Glutamatergic neuron (in vitro differentiated cells): Measurements from ENCODE around the gene ERGIC1. TPM values are rescaled to one million over a fixed set of nuclear protein-coding genes. Genes with fewer than 3 reads are reported as not detected.

Experiments
- DNase-seq: peaks from one replicate; pipeline ENCODE4 v3.0.0; 2022
- H3K27ac Mint-ChIP-seq: one replicate; pipeline ENCODE4 v1.8.0; 2020; ENCODE audit warnings: mild to moderate bottlenecking, mixed read lengths, inconsistent platforms; ENCODE audit not compliant: unreplicated experiment
- H3K27me3 Mint-ChIP-seq: one replicate; pipeline ENCODE4 v1.8.0; 2020; ENCODE audit warnings: mild to moderate bottlenecking, moderate library complexity, mixed read lengths, inconsistent platforms; ENCODE audit not compliant: unreplicated experiment
- H3K36me3 Mint-ChIP-seq: one replicate; pipeline ENCODE4 v1.8.0; 2020; ENCODE audit warnings: mild to moderate bottlenecking, mixed read lengths, inconsistent platforms; ENCODE audit not compliant: unreplicated experiment
- H3K4me1 Mint-ChIP-seq: one replicate; pipeline ENCODE4 v1.8.0; 2020; ENCODE audit warnings: mild to moderate bottlenecking, low read depth, mixed read lengths, inconsistent platforms; ENCODE audit not compliant: unreplicated experiment
- H3K4me3 Mint-ChIP-seq: one replicate; pipeline ENCODE4 v1.8.0; 2020; ENCODE audit warnings: mild to moderate bottlenecking, mixed read lengths, inconsistent platforms; ENCODE audit not compliant: unreplicated experiment
- H3K9me3 Mint-ChIP-seq: one replicate; pipeline ENCODE4 v1.8.0; 2020; ENCODE audit warnings: mild to moderate bottlenecking, moderate library complexity, mixed read lengths, inconsistent platforms; ENCODE audit not compliant: unreplicated experiment
- CTCF ChIP-seq: fragments of 200-600 bp; sonication (generic); IDR thresholded peaks from one replicate; pipeline ENCODE4 v1.5.0; 2021; ENCODE audit not compliant: partially characterized antibody, unreplicated experiment
- total RNA-seq: library from RNA; stranded (reverse); fragmentation: NEBNext Ultra II Directional; extraction: Animal tissue kit (Norgen Biotek cat#: 25700); gene quantifications from one replicate; pipeline ENCODE4 v1.2.1, GENCODE V29; 2021; ENCODE audit not compliant: unreplicated experiment

Gene ERGIC1
- total RNA-seq, 1 donor from 2014 or later = 76.2 TPM

GRCh38 chr5:172817664-172818063 is 16.4 kb upstream of the ERGIC1 start:
- Mint-ChIP-seq H3K27me3 (peaks cover 3% of the 10 kb centered on the region), H3K36me3 (no peaks in the 10 kb centered on the region), H3K9me3 (peaks cover 4% of the 10 kb centered on the region), H3K4me3 (no peak overlapping the region), H3K4me1 (no peaks in the 10 kb centered on the region), H3K27ac (no peak overlapping the region)
- TF ChIP-seq CTCF = no peak
- no peak for DNase-seq

GRCh38 chr5:172818081-172818480 is 16.0 kb upstream of the ERGIC1 start:
- DNase-seq = no peak
- Mint-ChIP-seq H3K36me3 (no peaks in the 10 kb centered on the region), H3K27me3 (peaks cover 3% of the 10 kb centered on the region), H3K4me1 (no peaks in the 10 kb centered on the region), H3K27ac (no peak overlapping the region), H3K4me3 (no peak overlapping the region), H3K9me3 (peaks cover 4% of the 10 kb centered on the region)
- TF ChIP-seq CTCF = no peak

GRCh38 chr5:172819569-172819968 is 14.5 kb upstream of the ERGIC1 start:
- no peak overlapping the region for H3K4me3 Mint-ChIP-seq
- TF ChIP-seq CTCF = no peak
- H3K9me3 Mint-ChIP-seq = peaks cover 4% of the 10 kb centered on the region
- H3K27me3 Mint-ChIP-seq = peaks cover 3% of the 10 kb centered on the region
- H3K27ac Mint-ChIP-seq = no peak overlapping the region
- H3K4me1 Mint-ChIP-seq = no peaks in the 10 kb centered on the region
- no peaks in the 10 kb centered on the region for H3K36me3 Mint-ChIP-seq
- DNase-seq = no peak

GRCh38 chr5:172820046-172820767 is 13.8 kb upstream of the ERGIC1 start:
- H3K4me3 Mint-ChIP-seq = no peak overlapping the region
- no peaks in the 10 kb centered on the region for H3K4me1 Mint-ChIP-seq
- DNase-seq = no peak
- peaks cover 3% of the 10 kb centered on the region for H3K27me3 Mint-ChIP-seq
- no peak overlapping the region for H3K27ac Mint-ChIP-seq
- peaks cover 1% of the 10 kb centered on the region for H3K36me3 Mint-ChIP-seq
- H3K9me3 Mint-ChIP-seq = peaks cover 6% of the 10 kb centered on the region
- TF ChIP-seq CTCF = no peak

GRCh38 chr5:172821340-172821985 is 12.6 kb upstream of the ERGIC1 start:
- H3K27ac Mint-ChIP-seq = no peak overlapping the region
- no peaks in the 10 kb centered on the region for H3K4me1 Mint-ChIP-seq
- DNase-seq = no peak
- no peak for TF ChIP-seq CTCF
- H3K36me3 Mint-ChIP-seq = peaks cover 13% of the 10 kb centered on the region
- H3K27me3 Mint-ChIP-seq = no peaks in the 10 kb centered on the region
- no peak overlapping the region for H3K4me3 Mint-ChIP-seq
- H3K9me3 Mint-ChIP-seq = peaks cover 10% of the 10 kb centered on the region
